ENCODE measurements around the gene SLC22A15. TPM values are rescaled to one million over a fixed set of nuclear protein-coding genes. Genes with fewer than 3 reads are reported as not detected.

SLC22A15 gene
- total RNA-seq, 6 experiments from 2014 or later, result 0.11 to 6.8 (median 2.3) TPM

GRCh38 chr1:115973154-115973553, 3.2 kb upstream of the SLC22A15 start:
- no peak for TF ChIP-seq POLR2A (IDR thresholded peaks at IDR 0.05)
- TF ChIP-seq CTCF (IDR thresholded peaks at IDR 0.05), result no peak
- no peak for DNase-seq
- peaks cover 0 to 16% (median 0%) of the 10 kb centered on the region in 4 donors for H3K4me1 ChIP-seq
- no peak overlapping the region for H3K27ac ChIP-seq
- 71% methylated on average over 1 of the region's 1 CpG for WGBS (ENCODE audit: insufficient coverage, low coverage, low lambda C conversion rate, missing lambda C conversion rate)
- no peak overlapping the region for H3K4me3 ChIP-seq
- peaks cover 0 to 8% of the 10 kb centered on the region in 2 donors for H3K27me3 ChIP-seq
- ATAC-seq, result no peak
- no peaks in the 10 kb centered on the region for H3K9me3 ChIP-seq
- intact Hi-C loops (cut with DNase I), result no loop called here
- H3K36me3 ChIP-seq, result no peaks in the 10 kb centered on the region

- DNase-seq (no peak), ATAC-seq (no peak)
- intact Hi-C loops (cut with DNase I), result no loop called here
- Histone ChIP-seq H3K4me3 (peak overlapping the region; percentile 40 to 75 (median 63)), H3K36me3 (no peaks in the 10 kb centered on the region), H3K27me3 (peaks cover 0 to 8% of the 10 kb centered on the region in 2 donors), H3K4me1 (peaks cover 0 to 20% (median 0%) of the 10 kb centered on the region in 4 donors), H3K27ac (peak overlapping the region in 2 of 3 donors; percentile 19 to 47), H3K9me3 (no peaks in the 10 kb centered on the region)
- no peak for TF ChIP-seq POLR2A (IDR thresholded peaks at IDR 0.05)
- no peak for TF ChIP-seq CTCF (IDR thresholded peaks at IDR 0.05)
- 50% methylated on average over 11 of the region's 11 CpGs for WGBS (ENCODE audit: insufficient coverage, low coverage, low lambda C conversion rate, missing lambda C conversion rate)
Observed at GRCh38 chr1:115975569-115976061, 698 bp upstream of the SLC22A15 start.

GRCh38 chr1:115976921-115977498, 697 bp downstream of the SLC22A15 start:
- TF ChIP-seq POLR2A (IDR thresholded peaks at IDR 0.05) (no peak), CTCF (IDR thresholded peaks at IDR 0.05) (no peak)
- intact Hi-C loops (cut with DNase I), result no loop called here
- Histone ChIP-seq H3K27me3 (peaks cover 0 to 8% of the 10 kb centered on the region in 2 donors), H3K36me3 (no peaks in the 10 kb centered on the region), H3K9me3 (no peaks in the 10 kb centered on the region), H3K27ac (peak overlapping the region in 2 of 3 donors; percentile 47 to 65), H3K4me1 (peaks cover 0 to 20% (median 0%) of the 10 kb centered on the region in 4 donors), H3K4me3 (peak overlapping the region; percentile 40 to 75 (median 63))
- DNase-seq (no peak), ATAC-seq (no peak)
- WGBS (ENCODE audit: insufficient coverage, low coverage, low lambda C conversion rate, missing lambda C conversion rate), result 70% methylated on average over 7 of the region's 15 CpGs

GRCh38 chr1:115977499-115978258, 1.4 kb downstream of the SLC22A15 start:
- intact Hi-C loops (cut with DNase I), result no loop called here
- DNase-seq (peak in 1 of 3 donors; percentile 35), ATAC-seq (peak; percentile 59 to 80 (median 72))
- H3K4me1 ChIP-seq, result peaks cover 0 to 20% (median 0%) of the 10 kb centered on the region in 4 donors
- no peaks in the 10 kb centered on the region for H3K9me3 ChIP-seq
- H3K36me3 ChIP-seq, result no peaks in the 10 kb centered on the region
- peaks cover 0 to 8% of the 10 kb centered on the region in 2 donors for H3K27me3 ChIP-seq
- WGBS (ENCODE audit: insufficient coverage, low coverage, low lambda C conversion rate, missing lambda C conversion rate), result 18% methylated on average over 9 of the region's 9 CpGs
- TF ChIP-seq POLR2A (IDR thresholded peaks at IDR 0.05) (peak; percentile 70), CTCF (IDR thresholded peaks at IDR 0.05) (peak in 1 of 4 donors; percentile 2)
- peak overlapping the region in 2 of 3 donors; percentile 63 to 75 for H3K4me3 ChIP-seq
- peak overlapping the region in 1 of 3 donors; percentile 65 for H3K27ac ChIP-seq

Data from right lobe of liver (tissue), 6 donors.